Measurements from ENCODE around the gene SIL1.
A peak's percentile ranks its signal among the peaks of the same experiment; 100 is the strongest.
"Not testable (repeated sequence)": the region's sequence is repeated elsewhere in the genome, so short reads cannot be mapped to it uniquely, and the experiment has no call there.

SIL1 gene

DNA sequence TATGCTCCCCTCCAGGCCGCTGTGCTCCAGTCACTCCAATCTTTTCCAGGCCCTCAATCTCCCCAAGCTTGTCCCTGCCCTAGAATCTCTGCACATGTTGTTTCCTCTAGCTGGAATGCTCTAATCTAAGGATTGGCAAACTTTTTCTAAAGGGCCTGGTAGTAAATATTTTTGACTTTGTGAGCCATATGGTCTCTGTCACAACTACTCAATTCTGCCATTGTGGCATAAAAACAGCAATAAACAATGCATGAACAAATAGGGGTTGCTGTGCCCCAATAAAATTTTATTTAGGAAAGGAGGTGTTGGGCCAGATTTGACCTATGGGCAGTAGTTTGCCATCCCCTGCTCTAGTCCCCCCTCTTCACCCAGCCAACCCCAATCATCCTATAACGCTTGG lies 172.5 kb downstream of the SIL1 start:
- no peak for DNase-seq (ENCODE audit: low read depth)

DNA sequence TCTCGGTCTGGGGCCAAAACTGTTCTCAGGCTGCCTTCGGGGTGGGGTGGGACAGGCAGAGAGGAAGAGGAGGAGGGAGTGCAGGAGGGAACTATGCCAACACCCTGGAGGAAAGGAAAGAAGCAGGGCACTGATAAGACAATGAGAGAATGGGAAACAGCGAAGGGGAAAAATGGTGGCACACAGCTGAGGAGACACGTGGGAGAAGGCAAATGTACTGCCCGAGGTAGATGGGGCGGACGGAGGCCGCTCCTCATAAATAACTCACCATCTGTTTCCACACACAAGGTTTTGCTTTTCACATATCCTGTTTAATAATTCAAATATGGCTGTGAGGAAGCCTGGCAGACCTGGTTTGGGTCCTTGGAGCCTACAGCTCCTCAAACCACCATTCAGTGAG lies 174.9 kb downstream of the SIL1 start:
- no peak for DNase-seq (ENCODE audit: low read depth)

- DNase-seq (ENCODE audit: low read depth) = no peak
These were observed 175.6 kb downstream of the SIL1 start for GRCh38 chr5:139022528-139022927.

GRCh38 chr5:139021346-139021745 lies 176.8 kb downstream of the SIL1 start:
- DNase-seq (ENCODE audit: low read depth) = no peak

GRCh38 chr5:139019880-139020279 lies 178.3 kb downstream of the SIL1 start:
- peak; percentile 86 for DNase-seq (ENCODE audit: low read depth)

- DNase-seq (ENCODE audit: low read depth) = no peak
These were observed 179.0 kb downstream of the SIL1 start for GRCh38 chr5:139019211-139019610.

GRCh38 chr5:139017624-139018023 lies 180.5 kb downstream of the SIL1 start:
- DNase-seq (ENCODE audit: low read depth) = no peak

DNA sequence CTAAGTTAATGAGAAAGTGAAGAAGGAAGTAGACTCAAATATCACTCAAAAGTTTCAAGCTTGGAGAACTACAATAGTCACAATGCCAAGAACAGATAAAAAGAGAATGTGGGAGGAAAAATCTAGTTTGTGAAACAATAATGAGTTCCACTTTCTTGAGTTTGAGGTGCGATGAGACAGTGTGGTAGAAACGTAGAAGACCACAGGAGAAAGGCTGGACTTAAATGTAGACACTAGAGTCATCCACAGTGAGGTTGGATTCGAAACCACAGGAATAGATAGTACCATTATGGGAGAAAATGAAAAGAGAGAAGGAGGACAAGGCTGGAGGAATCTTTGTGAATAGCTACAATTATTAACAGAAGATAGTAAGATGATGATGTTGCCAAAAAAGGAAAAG lies 182.0 kb downstream of the SIL1 start:
- no peak for DNase-seq (ENCODE audit: low read depth)

- peak; percentile 94 for DNase-seq (ENCODE audit: low read depth)
These were observed 183.4 kb downstream of the SIL1 start for GRCh38 chr5:139014726-139015125.

DNA sequence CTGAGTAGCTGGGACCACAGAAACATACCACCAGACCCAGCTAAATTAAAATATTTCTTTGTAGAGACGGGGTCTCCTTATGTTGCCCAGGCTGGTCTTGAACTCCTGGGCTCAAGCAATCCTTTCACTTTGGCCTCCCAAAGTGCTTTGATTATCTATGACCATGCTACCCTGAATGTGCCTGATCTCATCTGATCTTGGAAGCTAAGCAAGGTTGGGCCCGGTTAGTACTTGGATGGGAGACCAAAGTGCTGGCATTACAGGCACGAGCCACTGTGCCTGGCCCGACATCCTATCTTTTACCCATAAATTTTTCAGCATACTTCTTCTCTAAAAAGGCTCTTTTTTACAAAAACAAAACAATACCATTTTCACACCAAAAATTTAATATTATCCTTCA lies 186.0 kb downstream of the SIL1 start:
- DNase-seq (ENCODE audit: low read depth) = no peak

DNA sequence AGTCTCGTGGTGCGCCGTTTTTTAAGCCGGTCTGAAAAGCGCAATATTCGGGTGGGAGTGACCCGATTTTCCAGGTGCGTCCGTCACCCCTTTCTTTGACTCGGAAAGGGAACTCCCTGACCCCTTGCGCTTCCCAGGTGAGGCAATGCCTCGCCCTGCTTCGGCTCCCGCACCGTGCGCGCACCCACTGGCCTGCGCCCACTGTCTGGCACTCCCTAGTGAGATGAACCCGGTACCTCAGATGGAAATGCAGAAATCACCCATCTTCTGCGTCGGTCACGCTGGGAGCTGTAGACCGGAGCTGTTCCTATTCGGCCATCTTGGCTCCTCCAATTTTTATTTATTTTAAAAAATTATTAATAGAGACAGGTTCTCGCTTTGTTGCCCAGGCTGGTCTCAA lies 187.0 kb downstream of the SIL1 start:
- not testable (repeated sequence) for DNase-seq (ENCODE audit: low read depth)

- peak; percentile 40 for DNase-seq (ENCODE audit: low read depth)
These were observed 193.5 kb downstream of the SIL1 start for GRCh38 chr5:139004374-139005307.

DNA sequence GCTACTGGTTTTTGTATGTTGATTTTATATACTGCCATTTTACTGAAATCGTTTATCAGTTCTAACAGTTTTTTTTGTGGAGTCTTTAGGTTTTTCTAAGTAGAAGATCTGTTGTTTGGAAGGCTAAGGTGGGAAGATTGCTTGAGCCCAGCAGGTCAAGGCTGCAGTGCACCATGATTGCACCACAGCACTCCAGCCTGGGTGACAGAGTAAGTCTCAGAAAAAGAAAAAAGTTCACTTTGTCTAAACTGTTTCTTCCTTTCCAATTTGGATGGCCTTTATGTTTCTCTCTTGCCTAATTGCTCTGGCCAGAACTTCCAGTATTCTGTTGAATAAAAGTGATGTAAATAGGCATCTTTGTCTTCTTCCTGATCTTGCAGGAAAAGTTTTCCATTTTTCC lies 198.5 kb downstream of the SIL1 start:
- no peak for DNase-seq (ENCODE audit: low read depth)

- no peak for DNase-seq (ENCODE audit: low read depth)
These were observed 199.6 kb downstream of the SIL1 start for GRCh38 chr5:138998521-138998920.

DNA sequence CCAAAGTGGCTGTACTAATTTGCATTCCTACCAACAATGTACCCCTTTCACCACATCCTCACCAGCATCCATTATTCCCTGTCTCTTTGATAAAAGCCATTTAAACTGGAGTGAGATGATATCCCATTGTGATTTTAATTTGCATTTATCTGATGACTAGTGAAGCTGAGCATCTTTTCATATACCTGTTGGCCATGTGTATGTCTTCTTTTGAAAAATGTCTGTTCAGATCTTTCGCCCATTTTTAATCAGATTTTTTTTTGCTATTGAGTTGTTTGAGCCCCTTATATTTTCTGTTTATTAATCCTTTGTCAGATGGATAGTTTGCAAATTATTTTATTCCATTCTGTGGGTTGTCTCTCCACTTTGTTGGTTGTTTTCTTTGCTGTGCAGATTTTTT lies 202.0 kb downstream of the SIL1 start:
- no peak for DNase-seq (ENCODE audit: low read depth)

DNA sequence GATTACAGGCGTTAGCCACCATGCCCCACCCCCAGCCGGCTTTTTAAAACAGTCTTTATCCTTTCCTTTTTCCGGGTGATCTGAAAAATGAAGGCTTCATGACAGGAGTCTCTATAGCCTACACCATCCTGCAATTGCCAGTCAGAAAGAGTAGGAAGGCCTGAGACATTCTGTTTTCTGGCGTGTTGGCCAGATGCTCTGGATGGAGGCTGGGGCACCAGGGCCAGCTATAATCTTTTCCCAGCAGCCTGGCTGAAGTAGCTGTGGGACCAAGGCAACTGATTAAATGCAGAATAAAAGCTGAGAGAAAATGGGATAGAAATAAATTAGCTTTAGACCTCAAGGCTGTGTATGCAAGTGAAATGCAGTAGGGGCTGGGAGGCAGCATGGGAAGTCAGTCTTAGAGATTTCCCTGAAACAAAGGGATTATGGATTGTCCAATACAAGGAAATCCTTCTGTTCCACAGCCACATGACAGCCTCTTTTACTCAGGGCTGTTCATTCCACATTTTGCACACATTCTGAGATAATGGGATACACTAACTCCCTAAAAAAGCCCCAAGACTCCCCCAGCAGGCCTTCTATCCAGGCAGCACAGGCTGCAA lies 207.1 kb downstream of the SIL1 start:
- no peak for DNase-seq (ENCODE audit: low read depth)

GRCh38 chr5:138989720-138990119 lies 208.4 kb downstream of the SIL1 start:
- DNase-seq (ENCODE audit: low read depth) = peak; percentile 67

- no peak for DNase-seq (ENCODE audit: low read depth)
These were observed 211.9 kb downstream of the SIL1 start for GRCh38 chr5:138986186-138986800.

- DNase-seq (ENCODE audit: low read depth) = no peak
These were observed 212.5 kb downstream of the SIL1 start for GRCh38 chr5:138985683-138986082.

- peak; percentile 63 for DNase-seq (ENCODE audit: low read depth)
These were observed 212.9 kb downstream of the SIL1 start for GRCh38 chr5:138985256-138985655.

- no peak for DNase-seq (ENCODE audit: low read depth)
These were observed 214.2 kb downstream of the SIL1 start for GRCh38 chr5:138983984-138984383.

DNA sequence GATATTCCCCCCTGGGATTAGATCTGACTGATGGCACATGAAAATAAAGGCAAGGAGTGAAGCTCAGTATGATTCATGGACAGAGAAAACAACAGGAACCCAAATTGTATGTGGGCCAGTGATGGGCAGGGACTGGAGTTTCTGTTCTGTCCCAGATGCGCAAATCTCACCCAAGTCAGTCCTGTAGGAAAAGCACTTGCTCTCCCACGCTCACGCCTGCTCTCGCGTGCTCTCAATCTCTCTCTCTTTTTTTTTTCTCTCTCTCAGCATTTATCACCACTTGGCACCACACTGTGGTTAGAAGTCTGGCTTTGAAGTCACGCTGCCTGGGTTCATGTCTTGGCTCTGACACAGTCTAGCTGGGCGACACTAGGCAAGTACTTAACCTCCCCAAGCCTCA lies 216.6 kb downstream of the SIL1 start:
- no peak for DNase-seq (ENCODE audit: low read depth)

GRCh38 chr5:138981131-138981530 lies 217.0 kb downstream of the SIL1 start:
- peak; percentile 64 for DNase-seq (ENCODE audit: low read depth)
